GM12878 (cell line): Measurements from ENCODE around the gene ANAPC15. TPM values are rescaled to one million over a fixed set of nuclear protein-coding genes. Genes with fewer than 3 reads are reported as not detected.

ENCODE experiments used
- ATAC-seq: fragments of 200-7000 bp; cut with Tn5 transposase; 3 replicates; pipeline ENCODE4 v1.9.1; 2020; ENCODE audit warnings: mild to moderate bottlenecking, moderate library complexity
- BruUV-seq: library from RNA; stranded (reverse); fragments of 400-500 nt; replicated peaks from 2 replicates; lab custom pipeline; 2021; lab: Mats Ljungman, UMichigan
- CTCF ChIA-PET: fragments of 300-600 bp; sonication (Branson Sonifier 250); formaldehyde crosslinking; extraction: SDS; loops from one replicate; lab custom pipeline; 2021; ENCODE audit warnings: inconsistent platforms; lab: Yijun Ruan, JAX
- POLR2A ChIA-PET: fragments of 350-600 bp; formaldehyde crosslinking; extraction: SDS; loops from one replicate; lab custom pipeline; 2021; ENCODE audit warnings: inconsistent platforms; lab: Charles Lee
- RAD21 ChIA-PET: fragments of 300-600 bp; sonication (Branson Sonifier 250); formaldehyde crosslinking; loops from one replicate; lab custom pipeline; 2023; ENCODE audit warnings: antibody characterized with exemption; ENCODE audit not compliant: unreplicated experiment; lab: Charles Lee
- SMC1A ChIA-PET: fragments of 300-600 bp; sonication (Branson Sonifier 250); formaldehyde crosslinking; loops from one replicate; lab custom pipeline; 2023; ENCODE audit not compliant: unreplicated experiment, uncharacterized antibody; lab: Charles Lee
- DNase-seq: peaks from one replicate; pipeline ENCODE4 v3.0.0-alpha.2; 2011; ENCODE audit warnings: low read depth, low spot score
- FAIRE-seq: peaks from 3 replicates; lab custom pipeline; 2011; peaks lifted over from hg19 to GRCh38; lab: Jason Lieb, UNC
- H2AFZ ChIP-seq: 2 replicates; pipeline ENCODE4 v1.6.0; 2011; ENCODE audit warnings: low read depth, low read length, control low read depth; ENCODE audit not compliant: control insufficient read depth
- H3K27ac ChIP-seq: 2 replicates; pipeline ENCODE4 v1.5.1; 2011; ENCODE audit warnings: control low read depth; ENCODE audit not compliant: control insufficient read depth, insufficient read depth
- H3K27me3 ChIP-seq, 2 experiments: replicated peaks in 1 of 2; 2 replicates each; pipeline versions ENCODE4 v1.6.0 to v1.6.1; 2011; ENCODE audit warnings: low read length in 1 of 2; ENCODE audit not compliant: control insufficient read depth in 2 of 2, insufficient read depth in 2 of 2
- H3K36me3 ChIP-seq, 2 experiments: 2 replicates each; pipeline ENCODE4 v1.5.1; 2011; ENCODE audit warnings: low read length in 1 of 2; ENCODE audit not compliant: control insufficient read depth in 2 of 2, insufficient read depth in 2 of 2
- H3K4me1 ChIP-seq: 2 replicates; pipeline ENCODE4 v1.6.1; 2011; ENCODE audit warnings: mild to moderate bottlenecking, low read length, moderate library complexity, mixed read lengths; ENCODE audit not compliant: control insufficient read depth, insufficient read depth
- H3K4me2 ChIP-seq: 2 replicates; pipeline ENCODE4 v1.6.0; 2011; ENCODE audit warnings: control low read depth; ENCODE audit not compliant: control insufficient read depth, insufficient read depth
- H3K4me3 ChIP-seq: fragments of 200-600 bp; sonication (generic); 2 replicates; pipeline ENCODE4 v1.5.1; 2016
- H3K79me2 ChIP-seq: 2 replicates; pipeline ENCODE4 v1.6.0; 2011; ENCODE audit warnings: low read length; ENCODE audit not compliant: control insufficient read depth, insufficient read depth
- H3K9ac ChIP-seq: 2 replicates; pipeline ENCODE4 v1.8.0; 2011; ENCODE audit warnings: low read length, control low read depth, mixed read lengths; ENCODE audit not compliant: control insufficient read depth, insufficient read depth
- H3K9me3 ChIP-seq: replicated peaks from 3 replicates; pipeline ENCODE4 v1.5.1; 2011; ENCODE audit warnings: mild to moderate bottlenecking, low read length; ENCODE audit not compliant: control insufficient read depth, insufficient read depth
- H4K20me1 ChIP-seq: 2 replicates; pipeline ENCODE4 v1.6.0; 2011; ENCODE audit not compliant: control insufficient read depth, insufficient read depth
- BACH1 ChIP-seq: fragments of 450-650 bp; IDR thresholded peaks from 2 replicates; pipeline ENCODE4 v1.6.1; 2017; ENCODE audit warnings: mild to moderate bottlenecking, borderline replicate concordance
- ETV6 ChIP-seq, 2 experiments: fragments of 450-650 bp in 1 of 2; IDR thresholded peaks in 1 of 2; conservative IDR thresholded peaks in 1 of 2; 2 replicates each; pipeline ENCODE4 v1.6.1; 2014; ENCODE audit warnings: antibody characterized with exemption in 1 of 2, borderline replicate concordance in 1 of 2, low read depth in 1 of 2, mild to moderate bottlenecking in 1 of 2, moderate library complexity in 1 of 2
- FOXM1 ChIP-seq: IDR thresholded peaks from 2 replicates; pipeline ENCODE4 v1.6.1; 2012; ENCODE audit warnings: low read depth, mild to moderate bottlenecking, inconsistent platforms, low read length, moderate library complexity
- KAT2A ChIP-seq: conservative IDR thresholded peaks from 2 replicates; pipeline ENCODE4 v1.6.1; 2011; ENCODE audit warnings: low read depth, low read length; ENCODE audit not compliant: control insufficient read depth
- NFYA ChIP-seq: IDR thresholded peaks from 2 replicates; pipeline ENCODE4 v1.6.1; 2011; ENCODE audit warnings: low read depth, mild to moderate bottlenecking, low read length, improper control_type of control experiment, borderline replicate concordance
- PAX5 ChIP-seq: IDR thresholded peaks from 2 replicates; pipeline ENCODE4 v1.6.1; 2011; ENCODE audit warnings: low read depth, low read length, borderline replicate concordance
- PML ChIP-seq: IDR thresholded peaks from 2 replicates; pipeline ENCODE4 v1.6.1; 2012; ENCODE audit warnings: low read length, inconsistent platforms
- RELB ChIP-seq: fragments of 450-650 bp; IDR thresholded peaks from 2 replicates; pipeline ENCODE4 v1.6.1; 2017; ENCODE audit warnings: low read depth, mild to moderate bottlenecking, moderate library complexity
- SPI1 ChIP-seq: IDR thresholded peaks from 2 replicates; pipeline ENCODE4 v1.6.1; 2011; ENCODE audit warnings: low read depth, mild to moderate bottlenecking, low read length, moderate library complexity, borderline replicate concordance; ENCODE audit not compliant: insufficient read depth
- SREBF1 ChIP-seq: IDR thresholded peaks from 2 replicates; pipeline ENCODE4 v1.6.1; 2012; ENCODE audit warnings: mild to moderate bottlenecking, low read length
- ZBED1 ChIP-seq: IDR thresholded peaks from 2 replicates; pipeline ENCODE4 v1.6.1; 2016; ENCODE audit warnings: borderline replicate concordance
- ZNF622 ChIP-seq: fragments of 450-650 bp; IDR thresholded peaks from 2 replicates; pipeline ENCODE4 v1.6.1; 2017; ENCODE audit warnings: mild to moderate bottlenecking, inconsistent platforms
- WGBS: methylation state at CpG from one replicate; pipeline ENCODE4 v1.1.6; 2016; ENCODE audit warnings: low lambda C conversion rate; ENCODE audit not compliant: insufficient replicate concordance, insufficient coverage; ENCODE audit errors: missing lambda C conversion rate; 5-methylcytosine and 5-hydroxymethylcytosine counted together
- in situ Hi-C: fragments of 300-500 bp; cut with MboI; formaldehyde crosslinking; loops from 9 replicates; pipeline ENCODE4 v1.14.3; 2018; ENCODE audit warnings: mixed read lengths
- intact Hi-C: fragments of 100-400 bp; cut with micrococcal nuclease; formaldehyde crosslinking; loops from one replicate; pipeline ENCODE4 v1.14.2; 2022; ENCODE audit not compliant: unreplicated experiment
- polyA plus RNA-seq, 11 experiments: library from polyadenylated mRNA; depleted of rRNA in 4 of 11; unstranded in 6 of 11; stranded (reverse) in 5 of 11; fragments of >200 nt; fragmentation: Nextera tagmentation in 4 of 11; fragmentation: Illumina TruSeq in 1 of 11; extraction: Ambion mirVana in 4 of 11; extraction: Trizol in 1 of 11; gene quantifications; 1 replicate in 1 of 11; 2 replicates in 10 of 11; pipeline versions ENCODE4 v1.2.1 to v1.2.3, GENCODE V29; 2011 to 2016; ENCODE audit warnings: inconsistent platforms in 2 of 11, missing spikeins in 2 of 11, low read depth in 1 of 11
- total RNA-seq, 4 experiments: library from RNA; depleted of rRNA in 3 of 4; stranded (reverse); fragments of >200 nt in 3 of 4; fragmentation: Illumina TruSeq in 1 of 4; extraction: Trizol in 1 of 4; gene quantifications; 2 replicates each; pipeline versions ENCODE4 v1.2.1 to v1.2.3, GENCODE V29; 2013 to 2021
- TF ChIP-seq, protein P1 (sequence below): fragments of 450-650 bp; IDR thresholded peaks from 2 replicates; pipeline ENCODE4 v1.6.1; 2017; ENCODE audit warnings: mild to moderate bottlenecking, moderate library complexity

Gene ANAPC15
- total and polyA plus RNA-seq, 10 of the 15 experiments (the other 5 are each of a cell fraction or from before 2014, with no cell fraction given) = 83.4 to 372 (median 103) TPM

DNA sequence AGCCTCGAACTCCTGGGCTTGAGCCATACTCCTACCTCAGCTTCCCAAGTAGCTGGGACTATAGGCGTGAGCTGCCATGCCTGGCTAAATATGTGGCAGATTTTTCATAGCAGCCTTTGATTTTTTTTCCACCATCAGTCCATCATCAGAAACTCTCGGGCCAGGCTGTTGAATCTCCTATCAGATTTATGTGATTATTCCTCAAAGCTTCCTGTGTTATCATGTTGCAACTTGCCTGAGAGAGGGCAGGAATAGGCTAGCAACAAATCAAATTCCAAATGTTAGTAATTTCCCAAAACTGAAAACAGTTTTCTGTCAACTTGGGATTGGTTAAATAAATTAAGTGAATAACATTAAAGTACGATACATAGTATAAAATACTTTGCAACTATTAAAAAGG is 28.4 kb downstream of the ANAPC15 start (continued):
- TF ChIP-seq ETV6 (conservative IDR thresholded peaks at IDR 0.05 in 1 of 2, IDR thresholded peaks at IDR 0.05 in 1 of 2; ENCODE audit: borderline replicate concordance in 1 of 2, low read depth in 1 of 2) (no peak), FOXM1 (no peak)

GRCh38 chr11:72083414-72083813 is 29.1 kb downstream of the ANAPC15 start:
- H3K4me1 ChIP-seq = peaks cover 10% of the 10 kb centered on the region
- no peak overlapping the region for H2AFZ ChIP-seq
- no peak overlapping the region for H3K4me2 ChIP-seq
- SMC1A ChIA-PET = interaction anchor here (3.5 kb wide), 1 partner anchor 58 kb away, joined by 27 read pairs; no protein-coding TSS in a partner anchor
- in situ Hi-C loops = no loop called here
- POLR2A ChIA-PET = no interaction called here
- CTCF ChIA-PET = interaction anchor here (0.6 to 4.0 kb wide), 3 partner anchors 14 to 60 kb away, joined by 3 to 43 read pairs (median 3); no protein-coding TSS in a partner anchor
- H3K27me3 ChIP-seq = no peaks in the 10 kb centered on the region
- no TSS peak for BruUV-seq
- RAD21 ChIA-PET = interaction anchor here (3.4 kb wide), 1 partner anchor 44 kb away, joined by 16 read pairs; no protein-coding TSS in a partner anchor
- intact Hi-C loops = no loop called here
- no peaks in the 10 kb centered on the region for H4K20me1 ChIP-seq
- peaks cover 17% of the 10 kb centered on the region for H3K79me2 ChIP-seq
- no peak for FAIRE-seq
- H3K4me3 ChIP-seq = no peak overlapping the region
- TF ChIP-seq KAT2A (no peak), ZBED1 (no peak), PAX5 (no peak), ZNF622 (no peak), NFYA (no peak), SPI1 (no peak), BACH1 (no peak), PML (no peak), SREBF1 (no peak), RELB (no peak)
- TF ChIP-seq, protein P1, sequence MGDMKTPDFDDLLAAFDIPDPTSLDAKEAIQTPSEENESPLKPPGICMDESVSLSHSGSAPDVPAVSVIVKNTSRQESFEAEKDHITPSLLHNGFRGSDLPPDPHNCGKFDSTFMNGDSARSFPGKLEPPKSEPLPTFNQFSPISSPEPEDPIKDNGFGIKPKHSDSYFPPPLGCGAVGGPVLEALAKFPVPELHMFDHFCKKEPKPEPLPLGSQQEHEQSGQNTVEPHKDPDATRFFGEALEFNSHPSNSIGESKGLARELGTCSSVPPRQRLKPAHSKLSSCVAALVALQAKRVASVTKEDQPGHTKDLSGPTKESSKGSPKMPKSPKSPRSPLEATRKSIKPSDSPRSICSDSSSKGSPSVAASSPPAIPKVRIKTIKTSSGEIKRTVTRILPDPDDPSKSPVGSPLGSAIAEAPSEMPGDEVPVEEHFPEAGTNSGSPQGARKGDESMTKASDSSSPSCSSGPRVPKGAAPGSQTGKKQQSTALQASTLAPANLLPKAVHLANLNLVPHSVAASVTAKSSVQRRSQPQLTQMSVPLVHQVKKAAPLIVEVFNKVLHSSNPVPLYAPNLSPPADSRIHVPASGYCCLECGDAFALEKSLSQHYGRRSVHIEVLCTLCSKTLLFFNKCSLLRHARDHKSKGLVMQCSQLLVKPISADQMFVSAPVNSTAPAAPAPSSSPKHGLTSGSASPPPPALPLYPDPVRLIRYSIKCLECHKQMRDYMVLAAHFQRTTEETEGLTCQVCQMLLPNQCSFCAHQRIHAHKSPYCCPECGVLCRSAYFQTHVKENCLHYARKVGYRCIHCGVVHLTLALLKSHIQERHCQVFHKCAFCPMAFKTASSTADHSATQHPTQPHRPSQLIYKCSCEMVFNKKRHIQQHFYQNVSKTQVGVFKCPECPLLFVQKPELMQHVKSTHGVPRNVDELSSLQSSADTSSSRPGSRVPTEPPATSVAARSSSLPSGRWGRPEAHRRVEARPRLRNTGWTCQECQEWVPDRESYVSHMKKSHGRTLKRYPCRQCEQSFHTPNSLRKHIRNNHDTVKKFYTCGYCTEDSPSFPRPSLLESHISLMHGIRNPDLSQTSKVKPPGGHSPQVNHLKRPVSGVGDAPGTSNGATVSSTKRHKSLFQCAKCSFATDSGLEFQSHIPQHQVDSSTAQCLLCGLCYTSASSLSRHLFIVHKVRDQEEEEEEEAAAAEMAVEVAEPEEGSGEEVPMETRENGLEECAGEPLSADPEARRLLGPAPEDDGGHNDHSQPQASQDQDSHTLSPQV = no peak
- H3K36me3 ChIP-seq = no peaks in the 10 kb centered on the region
- no peak overlapping the region for H3K27ac ChIP-seq
- H3K9ac ChIP-seq = no peak overlapping the region
- no peaks in the 10 kb centered on the region for H3K9me3 ChIP-seq
- no peak for ATAC-seq
- WGBS = 100% methylated on average over 2 of the region's 2 CpGs
- no peak for DNase-seq
